ENCODE data around the gene RRM2. TPM values are rescaled to one million over a fixed set of nuclear protein-coding genes. Genes with fewer than 3 reads are reported as not detected.

Gene RRM2
- total and polyA plus RNA-seq, 2 experiments from 2014 or later = 14.0 to 43.7 TPM

GRCh38 chr2:10170256-10170655 lies 47.7 kb downstream of the RRM2 start:
- peak in 1 of 2 donors; percentile 41 for DNase-seq (ENCODE audit: low read depth in 1 of 2, low spot score in 1 of 2)
- peaks cover 9% of the 10 kb centered on the region for H3K4me1 ChIP-seq (ENCODE audit: low read depth)
- H3K27me3 ChIP-seq = no peaks in the 10 kb centered on the region
- no peak overlapping the region for H3K4me3 ChIP-seq
- H3K27ac ChIP-seq = no peak overlapping the region
- H3K36me3 ChIP-seq = no peaks in the 10 kb centered on the region
- TF ChIP-seq CTCF (IDR thresholded peaks at IDR 0.05; ENCODE audit: low read depth, low read length) = no peak
- H3K9me3 ChIP-seq (ENCODE audit: low read depth) = no peaks in the 10 kb centered on the region

GRCh38 chr2:10171006-10171800 lies 48.7 kb downstream of the RRM2 start:
- Histone ChIP-seq H3K4me3 (no peak overlapping the region), H3K9me3 (ENCODE audit: low read depth) (no peaks in the 10 kb centered on the region), H3K4me1 (ENCODE audit: low read depth) (peaks cover 9% of the 10 kb centered on the region), H3K36me3 (no peaks in the 10 kb centered on the region), H3K27ac (no peak overlapping the region), H3K27me3 (no peaks in the 10 kb centered on the region)
- DNase-seq (ENCODE audit: low read depth in 1 of 2, low spot score in 1 of 2) = no peak
- TF ChIP-seq CTCF (IDR thresholded peaks at IDR 0.05; ENCODE audit: low read depth, low read length) = no peak

GRCh38 chr2:10172033-10172871 lies 49.7 kb downstream of the RRM2 start:
- no peak for DNase-seq (ENCODE audit: low read depth in 1 of 2, low spot score in 1 of 2)
- H3K4me1 ChIP-seq (ENCODE audit: low read depth) = peaks cover 9% of the 10 kb centered on the region
- no peaks in the 10 kb centered on the region for H3K9me3 ChIP-seq (ENCODE audit: low read depth)
- no peaks in the 10 kb centered on the region for H3K36me3 ChIP-seq
- H3K27ac ChIP-seq = no peak overlapping the region
- TF ChIP-seq CTCF (IDR thresholded peaks at IDR 0.05; ENCODE audit: low read depth, low read length) = no peak
- no peak overlapping the region for H3K4me3 ChIP-seq
- no peaks in the 10 kb centered on the region for H3K27me3 ChIP-seq

GRCh38 chr2:10173258-10174005 lies 50.9 kb downstream of the RRM2 start:
- H3K4me1 ChIP-seq (ENCODE audit: low read depth) = peaks cover 9% of the 10 kb centered on the region
- no peak overlapping the region for H3K4me3 ChIP-seq
- H3K27me3 ChIP-seq = no peaks in the 10 kb centered on the region
- H3K36me3 ChIP-seq = no peaks in the 10 kb centered on the region
- no peaks in the 10 kb centered on the region for H3K9me3 ChIP-seq (ENCODE audit: low read depth)
- no peak overlapping the region for H3K27ac ChIP-seq
- no peak for DNase-seq (ENCODE audit: low read depth in 1 of 2, low spot score in 1 of 2)
- TF ChIP-seq CTCF (IDR thresholded peaks at IDR 0.05; ENCODE audit: low read depth, low read length) = no peak

DNA sequence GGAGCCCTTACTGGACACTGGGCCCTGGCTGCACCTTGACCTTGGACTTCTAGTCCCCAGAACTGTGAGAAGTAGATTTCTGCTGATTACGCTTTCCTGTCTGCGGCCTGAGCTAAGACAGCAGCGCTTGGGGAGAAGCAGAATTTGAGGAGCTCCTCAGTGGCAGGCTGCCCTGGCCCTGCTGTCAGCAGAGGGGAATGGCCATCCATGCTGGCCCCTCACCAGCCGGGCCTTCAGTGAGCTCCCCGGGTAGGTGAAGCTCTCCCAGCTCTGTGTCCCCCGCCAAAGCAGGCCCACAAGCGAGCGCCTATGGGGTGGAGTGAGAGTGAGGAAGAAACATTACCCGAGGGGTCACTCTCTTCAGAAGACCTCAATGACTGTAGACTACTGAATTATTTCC lies 51.6 kb downstream of the RRM2 start:
- H3K9me3 ChIP-seq (ENCODE audit: low read depth) = no peaks in the 10 kb centered on the region
- no peaks in the 10 kb centered on the region for H3K36me3 ChIP-seq
- no peak overlapping the region for H3K27ac ChIP-seq
- peaks cover 9% of the 10 kb centered on the region for H3K4me1 ChIP-seq (ENCODE audit: low read depth)
- H3K27me3 ChIP-seq = no peaks in the 10 kb centered on the region
- H3K4me3 ChIP-seq = no peak overlapping the region
- no peak for TF ChIP-seq CTCF (IDR thresholded peaks at IDR 0.05; ENCODE audit: low read depth, low read length)
- no peak for DNase-seq (ENCODE audit: low read depth in 1 of 2, low spot score in 1 of 2)
